GM18858 (cell line): Measurements from ENCODE around the gene SH2D4B.
"Not testable (repeated sequence)": the region's sequence is repeated elsewhere in the genome, so short reads cannot be mapped to it uniquely, and the experiment has no call there.

ENCODE experiments used
- ATAC-seq: cut with Tn5 transposase; IDR thresholded peaks from one replicate; pipeline ENCODE4 v1.9.1; 2021; ENCODE audit not compliant: unreplicated experiment

Gene SH2D4B

DNA sequence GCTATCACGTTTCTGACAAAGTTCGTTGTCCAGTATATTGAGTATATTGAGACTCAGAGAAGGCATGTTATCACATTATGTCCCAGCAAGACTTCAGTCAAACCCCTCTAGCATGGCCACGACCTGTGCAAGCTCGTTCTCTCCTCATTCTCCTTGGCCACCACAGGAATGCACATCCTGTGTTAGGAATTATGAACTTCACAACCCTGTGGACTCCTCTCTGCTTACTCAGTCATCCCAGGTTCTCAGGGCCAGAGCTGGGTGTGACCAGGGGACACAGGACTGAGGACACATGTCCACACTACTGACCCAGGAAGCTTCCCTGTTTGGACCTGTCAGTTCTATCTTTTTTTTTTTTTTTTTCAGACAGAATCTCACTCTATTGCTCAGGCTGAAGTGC lies 4.4 kb downstream of the SH2D4B start:
- no peak for ATAC-seq

DNA sequence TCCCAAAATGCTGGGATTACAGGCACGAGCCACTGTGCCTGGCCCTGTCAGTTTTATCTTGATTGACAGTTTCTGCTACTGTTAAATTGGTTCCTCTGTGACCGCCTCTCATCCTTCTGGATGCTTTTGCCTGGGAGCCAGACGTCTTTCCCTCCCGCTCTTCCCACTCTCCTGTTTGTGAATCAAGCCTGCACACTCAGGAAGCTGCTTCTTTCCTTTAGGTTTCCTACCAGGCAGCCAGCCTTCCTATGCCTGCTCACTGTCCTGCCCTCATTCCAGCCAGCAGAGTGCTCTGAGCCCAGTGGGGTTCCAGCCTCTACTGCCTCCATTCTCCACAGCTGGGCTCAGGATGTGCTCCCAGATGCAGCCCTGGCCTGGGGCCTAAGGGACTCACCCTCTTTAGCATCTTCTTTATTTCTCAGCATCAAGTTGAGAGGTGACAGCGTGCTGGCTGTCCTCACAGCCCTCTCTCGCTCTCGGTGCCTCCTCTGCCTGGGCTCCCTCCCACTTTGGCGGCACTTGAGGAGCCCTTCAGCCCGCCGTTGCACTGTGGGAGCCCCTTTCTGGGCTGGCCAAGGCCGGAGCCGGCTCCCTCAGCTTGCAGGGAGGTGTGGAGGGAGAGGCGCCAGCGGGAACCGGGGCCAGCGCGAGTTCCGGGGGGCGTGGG lies 5.1 kb downstream of the SH2D4B start:
- no peak for ATAC-seq

- ATAC-seq, result not testable (repeated sequence)
These were observed 5.6 kb downstream of the SH2D4B start for GRCh38 chr10:80543319-80543672.

GRCh38 chr10:80544316-80544953 lies 6.7 kb downstream of the SH2D4B start:
- no peak for ATAC-seq

DNA sequence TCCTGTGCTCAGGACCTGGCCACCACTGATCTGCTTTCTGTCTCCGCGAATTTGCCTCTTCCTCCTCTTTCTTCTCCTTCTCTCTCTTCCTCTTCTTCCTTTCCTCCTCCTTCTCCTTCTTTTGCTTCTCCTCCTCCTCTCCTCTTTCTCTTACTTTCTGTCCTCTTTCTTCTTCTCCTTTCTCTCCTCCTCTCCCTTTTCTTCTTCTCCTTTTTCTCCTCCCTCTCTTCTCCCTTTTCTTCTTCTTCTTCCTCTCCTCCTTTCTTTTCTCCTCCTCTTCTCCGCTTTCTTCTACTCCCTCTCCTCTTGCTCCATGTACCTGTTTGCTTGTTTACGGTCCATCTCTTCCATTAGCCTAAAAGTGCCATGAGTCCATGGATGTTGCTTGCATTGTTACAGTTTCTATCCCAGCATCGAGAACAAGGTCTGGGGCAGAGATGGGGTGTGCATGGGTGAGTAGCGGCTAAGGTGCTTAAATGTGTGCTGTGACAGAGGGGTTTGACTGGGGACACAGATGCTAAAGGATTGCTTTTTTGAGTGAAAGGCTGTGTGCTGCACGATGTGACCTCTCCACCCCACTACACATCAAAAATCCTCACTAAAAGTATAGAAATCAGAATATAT lies 7.7 kb downstream of the SH2D4B start:
- no peak for ATAC-seq

- no peak for ATAC-seq
These were observed 14.5 kb downstream of the SH2D4B start for GRCh38 chr10:80552151-80552646.

GRCh38 chr10:80553436-80553835 lies 15.7 kb downstream of the SH2D4B start:
- no peak for ATAC-seq

- no peak for ATAC-seq
These were observed 16.3 kb downstream of the SH2D4B start for GRCh38 chr10:80554050-80554449.

- no peak for ATAC-seq
These were observed 17.7 kb downstream of the SH2D4B start for GRCh38 chr10:80555415-80555814.

DNA sequence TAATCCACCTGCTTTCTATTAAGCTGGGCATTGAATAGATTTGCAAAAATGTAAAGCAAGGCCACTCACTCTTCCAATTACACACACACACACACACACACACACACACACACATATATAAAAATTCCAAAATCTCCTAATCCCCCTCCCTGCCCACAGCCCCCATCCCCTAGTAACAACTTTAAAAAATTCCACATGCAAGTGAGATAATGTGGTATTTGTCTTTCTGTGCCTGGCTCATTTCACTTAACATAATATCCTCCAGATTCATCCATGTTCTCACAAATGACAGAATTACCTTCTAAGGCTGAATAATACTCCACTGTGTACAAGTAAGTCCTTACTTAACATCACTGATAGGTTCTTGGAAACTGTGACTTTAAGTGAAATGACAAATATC lies 24.2 kb downstream of the SH2D4B start:
- ATAC-seq, result no peak

DNA sequence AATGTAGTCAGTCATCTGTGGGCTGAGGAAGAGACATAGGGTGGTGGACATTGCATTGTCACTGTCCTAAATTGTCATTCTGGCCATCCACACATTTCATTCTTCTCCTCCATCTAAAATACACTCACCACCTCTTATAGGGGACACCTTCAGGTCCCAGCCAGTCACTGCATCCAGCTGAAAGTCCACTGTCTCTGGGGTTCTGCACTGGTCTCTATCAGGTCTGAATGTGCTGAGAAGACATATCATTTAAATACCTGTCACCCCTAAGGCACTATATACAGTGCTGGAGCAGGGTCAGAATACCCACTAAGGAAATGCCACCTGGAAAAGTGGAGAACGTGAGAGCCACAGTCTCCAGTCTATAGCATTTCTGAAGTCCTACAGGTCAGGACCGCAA lies 29.6 kb downstream of the SH2D4B start:
- no peak for ATAC-seq

GRCh38 chr10:80569131-80569895 lies 31.6 kb downstream of the SH2D4B start:
- no peak for ATAC-seq

DNA sequence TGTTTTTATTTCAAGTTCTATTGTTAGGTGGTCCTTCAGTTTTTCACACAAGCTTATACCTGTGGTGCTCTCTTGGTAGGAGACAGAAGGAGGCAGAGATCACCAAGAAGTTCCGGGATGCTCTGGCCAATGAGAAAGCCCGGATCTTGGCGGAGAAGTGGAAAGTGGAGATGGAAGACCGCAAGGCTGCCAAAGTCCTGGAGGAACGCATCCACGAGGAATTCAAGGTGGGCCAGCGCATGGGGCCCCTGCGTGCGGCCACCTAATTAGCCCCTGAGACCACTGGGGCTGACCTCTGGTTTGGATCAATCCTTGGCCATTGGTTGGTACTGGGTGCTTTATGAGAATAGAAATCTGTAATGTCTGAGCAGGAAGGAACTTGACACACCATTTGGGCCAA lies 33.6 kb downstream of the SH2D4B start:
- no peak for ATAC-seq

DNA sequence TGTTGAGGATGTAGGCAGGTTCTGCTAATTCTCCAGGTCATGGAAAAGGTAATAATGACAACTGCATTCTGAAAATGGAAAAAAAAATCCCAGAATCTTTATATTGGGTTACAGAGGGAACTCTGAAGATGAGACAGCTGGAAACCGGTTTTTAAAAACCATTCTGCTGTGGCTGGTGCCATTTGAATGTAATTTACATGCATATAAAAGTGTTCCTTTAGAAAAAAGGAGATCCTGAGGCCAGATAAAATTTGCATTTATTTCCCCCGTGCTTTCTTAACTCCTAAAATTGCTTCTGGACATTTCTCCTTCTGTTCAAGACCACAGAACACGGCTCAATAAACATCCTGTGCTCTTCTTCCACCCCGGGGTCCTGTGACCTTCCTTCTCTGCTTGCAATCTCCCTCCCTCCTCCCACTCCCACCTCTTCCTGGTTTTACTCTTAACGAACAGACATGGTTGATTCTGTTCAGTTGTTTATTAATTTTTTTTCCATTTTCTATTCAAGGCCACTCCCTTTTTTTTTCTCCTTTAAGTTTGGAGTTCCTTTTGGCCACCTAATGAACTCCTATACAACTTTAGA lies 41.6 kb downstream of the SH2D4B start:
- no peak for ATAC-seq

- ATAC-seq, result no peak
These were observed 42.3 kb downstream of the SH2D4B start for GRCh38 chr10:80579849-80580637.

- ATAC-seq, result no peak
These were observed 43.2 kb downstream of the SH2D4B start for GRCh38 chr10:80580638-80581468.

DNA sequence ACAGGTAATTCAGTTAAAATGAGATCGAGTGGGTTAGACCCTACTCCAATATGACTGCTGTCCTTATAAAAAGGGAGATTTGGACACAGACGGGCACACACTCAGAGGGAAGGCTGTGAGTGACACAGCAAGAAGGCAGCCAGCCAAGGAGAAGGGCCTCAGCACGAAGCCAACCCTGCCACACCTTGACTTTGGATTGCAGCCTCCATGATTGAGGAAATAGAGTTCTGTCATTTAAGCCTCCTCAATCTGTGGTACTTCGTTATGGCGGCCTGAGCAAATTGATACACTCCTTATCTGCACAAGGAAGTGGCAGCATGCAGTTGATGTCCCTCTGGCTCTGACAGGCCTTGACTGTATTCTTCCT lies 43.8 kb downstream of the SH2D4B start:
- ATAC-seq, result no peak

GRCh38 chr10:80582286-80582960 lies 44.7 kb downstream of the SH2D4B start:
- ATAC-seq, result no peak

DNA sequence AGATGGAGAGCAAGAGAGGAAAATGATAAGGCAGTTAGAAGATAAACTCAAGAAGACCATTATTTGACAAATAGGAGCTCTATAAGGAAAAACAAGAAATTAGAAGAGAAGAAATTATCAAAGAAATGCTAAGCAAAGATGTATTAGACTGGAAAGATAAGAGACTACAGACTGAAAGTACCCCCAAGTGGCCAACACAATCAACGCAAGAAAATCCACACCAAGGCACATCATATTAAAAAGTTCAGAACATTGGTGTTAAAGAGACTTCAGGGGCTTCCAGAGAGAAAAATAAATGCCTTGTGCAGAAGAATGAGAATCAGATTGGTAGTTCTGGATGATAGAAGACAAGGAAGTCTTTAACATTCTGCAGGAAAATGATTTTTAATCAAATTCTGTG lies 46.0 kb downstream of the SH2D4B start:
- no peak for ATAC-seq
